B cell (primary cell): Measurements from ENCODE around the gene SSC5D.

ENCODE experiments used
- CTCF ChIP-seq: fragments of 200-600 bp; IDR thresholded peaks from one replicate; pipeline ENCODE4 v1.8.0; 2022; ENCODE audit warnings: antibody characterized with exemption, mild to moderate bottlenecking
- EZH2 ChIP-seq: IDR thresholded peaks from 2 replicates; pipeline ENCODE4 v1.6.1; 2012; ENCODE audit warnings: borderline replicate concordance, low read depth, mild to moderate bottlenecking, moderate library complexity, low read length; ENCODE audit not compliant: insufficient read depth, poor library complexity, severe bottlenecking

- TF ChIP-seq CTCF (no peak), EZH2 (no peak)
Observed at GRCh38 chr19:55457683-55458457, 30.4 kb upstream of the SSC5D start.
